ENCODE results near the gene MLIP.

Gene MLIP

DNA sequence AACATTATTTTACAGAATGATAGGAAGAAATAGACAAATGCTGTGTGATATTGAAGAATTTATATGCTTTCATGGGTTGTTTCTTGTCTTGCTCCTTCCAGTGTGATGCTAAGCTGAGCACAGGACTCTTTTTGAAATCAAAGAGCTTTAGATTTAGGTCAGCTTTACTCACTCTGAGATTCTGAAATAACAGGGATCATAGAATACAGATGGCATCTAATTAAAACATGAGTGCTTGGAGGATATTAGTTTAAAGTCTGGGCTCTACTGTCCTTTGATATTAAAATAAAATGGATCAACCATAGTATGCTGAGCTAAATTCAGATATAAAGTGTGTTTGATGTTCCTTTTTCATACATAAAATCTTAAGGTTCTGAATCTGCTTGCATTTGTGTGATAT, 29.6 kb downstream of the MLIP start:
- Mint-ChIP-seq H3K27me3 (ENCODE audit: low read depth) (no peaks in the 10 kb centered on the region), H3K36me3 (ENCODE audit: low read depth) (no peaks in the 10 kb centered on the region), H3K4me3 (no peak overlapping the region), H3K27ac (no peak overlapping the region), H3K4me1 (ENCODE audit: low read depth) (no peaks in the 10 kb centered on the region), H3K9me3 (no peaks in the 10 kb centered on the region)

DNA sequence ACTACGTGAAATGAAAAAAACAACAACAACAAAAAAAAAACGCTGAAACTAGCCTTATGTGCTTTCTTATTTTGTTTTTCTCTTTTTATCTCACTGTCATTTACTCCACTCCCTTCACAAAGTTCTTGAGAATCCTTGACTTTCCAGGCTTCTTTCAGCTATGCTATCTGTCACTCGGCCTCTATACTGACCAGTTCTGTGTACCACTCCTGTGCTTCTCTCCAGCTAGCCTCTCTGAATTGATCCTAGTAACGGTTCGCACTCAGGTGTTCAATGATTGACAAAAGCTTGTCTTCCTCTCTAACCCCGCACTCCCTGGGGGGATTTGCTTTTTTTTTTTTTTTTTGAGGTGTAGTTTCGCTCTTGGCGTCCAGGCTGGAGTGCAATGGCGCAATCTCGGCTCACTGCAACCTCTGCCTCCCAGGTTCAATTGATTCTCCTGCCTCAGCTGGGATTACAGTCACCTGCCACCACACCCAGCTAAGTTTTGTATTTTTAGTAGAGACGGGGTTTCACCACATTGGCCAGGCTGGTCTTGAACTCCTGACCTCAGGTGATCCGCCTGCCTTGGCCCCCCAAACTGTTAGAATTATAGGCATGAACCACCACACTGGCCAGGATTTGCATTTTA, 31.8 kb downstream of the MLIP start:
- Mint-ChIP-seq H3K36me3 (ENCODE audit: low read depth) (no peaks in the 10 kb centered on the region), H3K4me3 (no peak overlapping the region), H3K4me1 (ENCODE audit: low read depth) (no peaks in the 10 kb centered on the region), H3K9me3 (no peaks in the 10 kb centered on the region), H3K27me3 (ENCODE audit: low read depth) (no peaks in the 10 kb centered on the region), H3K27ac (no peak overlapping the region)

DNA sequence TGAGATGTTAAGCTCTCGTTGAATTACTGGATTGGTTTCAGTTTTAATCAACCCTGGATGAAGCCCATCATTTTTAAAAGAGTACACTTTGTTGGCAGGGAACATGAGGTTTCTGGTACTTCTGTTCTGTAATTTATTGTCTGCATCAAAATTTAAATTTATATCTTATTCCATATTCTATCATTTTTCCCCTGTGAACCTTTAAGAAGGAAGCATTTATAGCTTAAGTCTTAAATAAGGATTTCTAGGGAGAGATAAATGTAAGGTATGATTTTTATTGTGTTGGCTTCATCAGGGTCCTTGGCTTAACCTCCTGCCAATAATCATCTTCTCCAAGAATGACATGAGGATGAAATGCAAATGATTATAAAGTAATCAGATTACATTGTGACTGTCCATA, 40.6 kb downstream of the MLIP start:
- no peaks in the 10 kb centered on the region for H3K36me3 Mint-ChIP-seq (ENCODE audit: low read depth)
- no peak overlapping the region for H3K27ac Mint-ChIP-seq
- no peaks in the 10 kb centered on the region for H3K27me3 Mint-ChIP-seq (ENCODE audit: low read depth)
- H3K9me3 Mint-ChIP-seq: no peaks in the 10 kb centered on the region
- H3K4me3 Mint-ChIP-seq: no peak overlapping the region
- H3K4me1 Mint-ChIP-seq (ENCODE audit: low read depth): no peaks in the 10 kb centered on the region

DNA sequence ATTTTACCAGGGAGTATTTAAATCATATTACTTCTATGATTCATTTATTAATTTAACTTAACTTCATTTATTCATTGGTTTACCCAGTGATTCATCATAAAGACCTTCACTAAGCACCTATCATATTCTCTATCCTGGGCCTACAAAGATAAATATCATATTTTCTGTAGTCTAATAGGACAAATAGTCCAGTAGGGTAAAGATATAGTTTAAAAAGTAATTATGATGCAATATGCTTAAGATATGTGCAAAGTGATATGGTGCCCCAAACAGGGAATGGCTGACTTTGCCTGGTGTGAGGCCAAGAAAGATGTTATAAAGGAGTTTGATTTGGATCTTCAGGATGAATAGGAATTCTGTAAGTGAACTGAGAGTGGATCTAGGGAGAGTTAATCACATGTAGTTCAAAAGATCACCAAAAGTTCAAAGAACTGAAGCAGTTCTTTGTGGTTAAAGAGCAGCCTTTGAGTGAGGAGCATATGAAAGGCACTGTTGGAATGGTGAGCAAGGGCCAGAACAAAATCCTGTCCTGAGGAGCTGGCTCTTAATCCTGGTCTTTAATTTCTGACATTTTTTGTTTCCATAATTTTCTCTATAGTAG, 45.5 kb downstream of the MLIP start:
- Mint-ChIP-seq H3K27me3 (ENCODE audit: low read depth) (no peaks in the 10 kb centered on the region), H3K36me3 (ENCODE audit: low read depth) (no peaks in the 10 kb centered on the region), H3K27ac (no peak overlapping the region), H3K4me3 (no peak overlapping the region), H3K9me3 (no peaks in the 10 kb centered on the region), H3K4me1 (ENCODE audit: low read depth) (no peaks in the 10 kb centered on the region)

DNA sequence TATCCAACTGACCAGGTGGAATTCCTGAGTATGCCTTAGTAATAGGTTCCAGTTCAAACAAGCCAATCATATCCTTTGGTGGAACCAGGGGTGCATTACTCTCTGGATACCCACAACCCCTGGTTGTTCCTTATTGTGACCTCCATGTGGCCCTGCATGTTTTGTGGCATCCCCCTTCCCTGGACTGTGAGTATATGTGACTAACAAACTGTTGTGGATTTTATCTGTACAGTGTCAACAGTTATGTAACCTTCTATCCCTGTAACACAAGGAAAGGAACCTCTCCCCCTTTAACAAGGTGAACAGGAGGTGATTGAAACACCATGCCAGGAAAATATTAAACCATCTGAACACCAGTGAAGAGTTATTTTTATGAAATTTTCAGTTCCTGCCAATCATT, 46.2 kb downstream of the MLIP start:
- H3K36me3 Mint-ChIP-seq (ENCODE audit: low read depth): no peaks in the 10 kb centered on the region
- H3K4me3 Mint-ChIP-seq: no peak overlapping the region
- no peaks in the 10 kb centered on the region for H3K9me3 Mint-ChIP-seq
- H3K4me1 Mint-ChIP-seq (ENCODE audit: low read depth): no peaks in the 10 kb centered on the region
- no peaks in the 10 kb centered on the region for H3K27me3 Mint-ChIP-seq (ENCODE audit: low read depth)
- no peak overlapping the region for H3K27ac Mint-ChIP-seq

DNA sequence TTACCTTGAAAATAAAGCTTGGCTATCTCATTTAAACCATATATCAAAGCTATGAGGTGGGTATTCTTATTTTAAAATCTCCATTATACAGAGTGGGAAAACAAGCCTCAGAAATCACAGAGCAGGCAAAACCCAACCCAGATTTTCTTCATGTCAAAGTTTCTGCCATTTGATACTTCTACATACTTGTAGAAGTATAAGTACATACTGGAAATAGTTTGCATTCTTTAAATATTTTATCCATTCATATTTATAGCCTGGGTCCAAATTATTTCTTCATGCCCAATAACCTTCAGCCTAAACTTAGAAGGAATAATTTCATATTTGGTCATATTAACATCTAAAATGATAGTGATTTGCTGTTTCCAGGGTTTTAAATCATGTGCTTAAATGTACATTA, 61.8 kb downstream of the MLIP start:
- no peaks in the 10 kb centered on the region for H3K4me1 Mint-ChIP-seq (ENCODE audit: low read depth)
- no peaks in the 10 kb centered on the region for H3K27me3 Mint-ChIP-seq (ENCODE audit: low read depth)
- H3K27ac Mint-ChIP-seq: no peak overlapping the region
- no peak overlapping the region for H3K4me3 Mint-ChIP-seq
- H3K36me3 Mint-ChIP-seq (ENCODE audit: low read depth): no peaks in the 10 kb centered on the region
- H3K9me3 Mint-ChIP-seq: no peaks in the 10 kb centered on the region

DNA sequence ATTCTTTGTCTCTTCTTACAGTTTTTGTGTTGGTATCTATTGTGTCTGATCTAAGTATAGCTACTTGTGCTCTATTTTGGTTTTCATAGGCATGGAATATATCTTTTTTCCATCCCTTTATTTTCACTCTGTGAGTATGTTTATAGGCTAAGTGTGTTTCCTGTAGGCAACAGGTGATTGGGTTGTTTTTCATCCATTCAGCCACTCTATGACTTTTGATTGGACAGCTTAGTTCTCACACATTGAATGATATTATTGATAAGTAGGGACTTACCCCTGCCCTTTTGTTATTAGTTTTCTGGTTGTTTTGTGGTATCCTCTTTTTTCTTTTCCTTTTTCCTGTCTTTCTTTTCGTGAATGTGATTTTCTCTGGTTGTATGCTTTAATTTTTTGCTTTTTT, 67.9 kb downstream of the MLIP start:
- no peaks in the 10 kb centered on the region for H3K27me3 Mint-ChIP-seq (ENCODE audit: low read depth)
- H3K9me3 Mint-ChIP-seq: no peaks in the 10 kb centered on the region
- no peak overlapping the region for H3K4me3 Mint-ChIP-seq
- no peaks in the 10 kb centered on the region for H3K4me1 Mint-ChIP-seq (ENCODE audit: low read depth)
- no peak overlapping the region for H3K27ac Mint-ChIP-seq
- no peaks in the 10 kb centered on the region for H3K36me3 Mint-ChIP-seq (ENCODE audit: low read depth)

DNA sequence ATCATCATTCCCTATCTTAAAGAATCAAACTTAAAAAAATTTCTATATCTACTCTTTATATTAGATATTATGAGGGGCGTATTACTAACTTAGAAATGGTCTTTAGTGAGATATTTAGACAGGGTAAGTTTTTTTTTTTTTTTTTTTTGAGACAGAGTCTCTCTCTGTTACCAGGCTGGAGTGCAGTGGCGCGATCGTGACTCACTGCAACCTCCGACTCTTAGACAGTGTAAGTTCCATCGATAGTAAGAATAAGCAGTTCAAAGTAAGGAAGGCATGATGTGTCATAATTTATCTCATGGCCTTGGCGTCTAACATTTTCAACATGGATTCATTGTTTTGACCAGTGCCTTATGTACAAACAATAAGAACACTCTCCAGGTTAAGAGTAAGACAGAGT, 72.4 kb downstream of the MLIP start:
- no peaks in the 10 kb centered on the region for H3K4me1 Mint-ChIP-seq (ENCODE audit: low read depth)
- no peaks in the 10 kb centered on the region for H3K36me3 Mint-ChIP-seq (ENCODE audit: low read depth)
- H3K4me3 Mint-ChIP-seq: no peak overlapping the region
- no peaks in the 10 kb centered on the region for H3K9me3 Mint-ChIP-seq
- H3K27me3 Mint-ChIP-seq (ENCODE audit: low read depth): no peaks in the 10 kb centered on the region
- no peak overlapping the region for H3K27ac Mint-ChIP-seq

DNA sequence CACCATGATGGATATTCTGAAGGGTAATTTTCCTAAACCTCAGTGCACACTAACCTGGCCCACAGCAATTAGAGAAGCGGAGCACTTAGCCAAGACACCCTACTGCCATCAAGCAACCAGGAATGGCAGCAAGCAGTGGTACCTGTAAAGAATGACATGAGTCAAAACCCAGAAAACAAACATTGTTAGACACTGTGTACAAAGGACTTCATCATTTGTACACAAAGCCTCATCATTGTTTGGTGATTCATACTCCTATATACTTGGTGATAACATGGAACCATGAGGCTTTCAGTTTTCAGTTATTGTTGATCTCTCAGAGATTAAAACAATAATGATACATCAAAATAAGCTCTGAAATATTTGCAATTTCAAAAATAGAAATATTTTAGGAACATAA, 74.6 kb downstream of the MLIP start:
- Mint-ChIP-seq H3K4me1 (ENCODE audit: low read depth) (no peaks in the 10 kb centered on the region), H3K27ac (no peak overlapping the region), H3K36me3 (ENCODE audit: low read depth) (no peaks in the 10 kb centered on the region), H3K9me3 (no peaks in the 10 kb centered on the region), H3K4me3 (no peak overlapping the region), H3K27me3 (ENCODE audit: low read depth) (no peaks in the 10 kb centered on the region)

DNA sequence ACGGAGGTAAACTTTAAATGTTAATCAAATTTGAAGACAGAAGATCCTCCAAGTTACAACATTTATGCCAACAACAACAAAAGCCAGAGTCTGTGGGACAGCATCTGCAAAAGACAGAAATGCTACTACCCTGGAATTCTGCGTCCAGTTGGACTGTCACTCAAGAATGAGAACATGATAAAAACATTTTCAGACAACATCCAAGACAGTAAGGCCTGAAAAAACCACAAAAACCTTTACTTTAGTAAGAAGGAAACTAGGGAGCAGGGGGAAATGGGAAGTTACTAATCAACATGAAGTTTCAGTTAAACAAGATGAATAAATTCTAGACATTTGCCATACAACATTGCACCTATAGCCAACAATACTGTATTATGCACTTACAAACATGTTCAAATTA, 77.6 kb downstream of the MLIP start:
- H3K9me3 Mint-ChIP-seq: no peaks in the 10 kb centered on the region
- H3K4me3 Mint-ChIP-seq: no peak overlapping the region
- no peaks in the 10 kb centered on the region for H3K4me1 Mint-ChIP-seq (ENCODE audit: low read depth)
- no peaks in the 10 kb centered on the region for H3K36me3 Mint-ChIP-seq (ENCODE audit: low read depth)
- H3K27me3 Mint-ChIP-seq (ENCODE audit: low read depth): no peaks in the 10 kb centered on the region
- no peak overlapping the region for H3K27ac Mint-ChIP-seq

DNA sequence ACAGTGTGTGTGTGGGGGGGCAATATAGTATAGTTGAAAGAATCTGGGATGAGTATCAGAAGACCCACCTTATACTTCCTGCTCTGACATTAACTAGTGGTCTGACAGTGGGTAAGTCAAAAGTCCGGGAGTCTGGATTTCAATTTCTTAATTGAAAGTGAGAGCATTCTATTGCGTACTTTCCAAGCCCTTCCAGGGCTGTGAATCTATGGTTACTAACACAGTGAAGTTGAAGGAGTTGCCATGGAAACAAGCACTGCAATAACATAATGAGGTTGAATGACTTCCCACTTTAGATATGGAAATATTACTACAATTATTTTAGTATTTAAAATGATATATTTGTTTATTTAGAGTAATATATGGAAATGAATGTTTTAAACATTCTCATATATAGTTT, 80.2 kb downstream of the MLIP start:
- Mint-ChIP-seq H3K4me1 (ENCODE audit: low read depth) (no peaks in the 10 kb centered on the region), H3K27me3 (ENCODE audit: low read depth) (no peaks in the 10 kb centered on the region), H3K4me3 (no peak overlapping the region), H3K36me3 (ENCODE audit: low read depth) (no peaks in the 10 kb centered on the region), H3K9me3 (peaks cover 5% of the 10 kb centered on the region), H3K27ac (no peak overlapping the region)

DNA sequence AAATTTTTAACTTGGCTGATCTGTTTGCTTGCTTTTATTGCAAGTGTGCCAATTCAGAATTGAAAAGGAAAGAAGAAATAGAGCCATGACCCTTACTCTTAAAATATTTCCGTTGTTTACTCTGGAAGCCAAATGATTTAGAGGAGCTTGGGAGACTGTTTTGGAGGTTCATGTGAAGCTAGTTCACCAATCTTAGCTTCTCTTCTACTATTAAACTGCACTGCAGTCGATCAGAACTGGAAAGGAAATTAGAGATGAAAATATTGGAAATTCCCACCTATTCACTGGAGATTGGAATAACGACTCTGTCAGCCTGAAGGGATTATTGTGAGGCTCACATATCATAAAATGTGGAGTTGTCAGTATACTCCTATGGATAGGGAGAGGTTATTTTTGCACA, 81.8 kb downstream of the MLIP start:
- H3K4me1 Mint-ChIP-seq (ENCODE audit: low read depth): no peaks in the 10 kb centered on the region
- no peak overlapping the region for H3K27ac Mint-ChIP-seq
- no peaks in the 10 kb centered on the region for H3K27me3 Mint-ChIP-seq (ENCODE audit: low read depth)
- peaks cover 5% of the 10 kb centered on the region for H3K9me3 Mint-ChIP-seq
- H3K4me3 Mint-ChIP-seq: no peak overlapping the region
- no peaks in the 10 kb centered on the region for H3K36me3 Mint-ChIP-seq (ENCODE audit: low read depth)

DNA sequence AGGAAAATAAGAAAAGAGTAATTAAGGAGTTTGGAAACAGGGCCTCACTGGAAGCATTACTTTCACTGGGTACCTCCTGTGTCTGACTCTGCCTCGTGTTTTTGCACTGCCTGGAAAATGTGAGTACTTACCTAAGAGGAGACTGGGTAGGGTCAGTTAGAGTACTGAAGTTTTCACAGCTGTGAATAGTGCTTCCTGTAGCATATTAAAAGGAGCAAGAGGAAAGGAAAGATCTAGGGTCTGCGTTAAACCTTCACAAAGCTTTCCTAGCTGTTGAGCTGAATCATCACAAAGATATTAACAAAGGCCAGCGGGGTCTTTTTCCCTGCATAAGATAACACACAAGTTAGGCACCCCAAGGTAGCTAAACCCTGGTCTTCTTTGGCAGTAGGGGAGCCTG, 82.3 kb downstream of the MLIP start:
- no peak overlapping the region for H3K4me3 Mint-ChIP-seq
- no peaks in the 10 kb centered on the region for H3K36me3 Mint-ChIP-seq (ENCODE audit: low read depth)
- H3K27me3 Mint-ChIP-seq (ENCODE audit: low read depth): no peaks in the 10 kb centered on the region
- H3K4me1 Mint-ChIP-seq (ENCODE audit: low read depth): no peaks in the 10 kb centered on the region
- H3K9me3 Mint-ChIP-seq: peaks cover 5% of the 10 kb centered on the region
- no peak overlapping the region for H3K27ac Mint-ChIP-seq

DNA sequence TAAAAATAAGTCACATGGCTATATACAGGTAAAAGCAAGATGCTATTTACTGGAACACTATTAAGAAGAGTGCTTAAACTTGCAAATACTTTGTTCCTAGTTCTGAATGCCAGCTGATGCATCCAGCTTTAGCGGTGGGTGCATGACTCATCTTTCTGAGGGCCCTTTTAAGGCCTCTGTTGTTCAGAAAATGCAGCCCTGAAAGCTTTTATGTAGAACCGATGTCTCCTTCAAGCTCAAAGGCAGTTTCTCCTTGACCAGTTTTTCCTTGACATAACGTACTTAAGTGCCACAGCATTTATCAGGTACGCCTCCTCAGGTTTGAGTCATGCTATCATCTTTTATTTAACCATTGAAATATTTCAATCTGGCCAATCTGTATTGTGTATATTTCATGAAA, 82.8 kb downstream of the MLIP start:
- H3K27ac Mint-ChIP-seq: no peak overlapping the region
- H3K4me3 Mint-ChIP-seq: no peak overlapping the region
- H3K9me3 Mint-ChIP-seq: peaks cover 5% of the 10 kb centered on the region
- no peaks in the 10 kb centered on the region for H3K4me1 Mint-ChIP-seq (ENCODE audit: low read depth)
- H3K36me3 Mint-ChIP-seq (ENCODE audit: low read depth): no peaks in the 10 kb centered on the region
- H3K27me3 Mint-ChIP-seq (ENCODE audit: low read depth): no peaks in the 10 kb centered on the region

DNA sequence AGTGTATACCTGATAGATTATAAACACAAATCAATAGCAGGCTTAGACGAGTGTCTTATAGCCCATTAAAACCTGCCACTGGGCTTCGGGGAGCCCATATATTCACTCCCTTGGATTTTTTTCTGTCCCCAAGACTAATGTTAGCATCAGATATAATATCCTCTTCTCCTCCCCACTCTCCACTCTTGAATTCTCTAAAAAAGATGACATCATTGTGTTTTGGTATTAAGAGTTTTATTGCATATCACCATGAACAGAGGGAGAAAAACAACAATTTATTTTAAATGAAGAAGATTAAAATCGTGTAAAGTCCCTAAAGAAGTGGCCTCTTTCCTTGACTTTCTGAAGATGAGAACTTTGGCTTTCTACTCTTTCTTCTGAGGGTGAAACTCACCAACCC, 84.4 kb downstream of the MLIP start:
- Mint-ChIP-seq H3K9me3 (peaks cover 5% of the 10 kb centered on the region), H3K27ac (no peak overlapping the region), H3K4me3 (no peak overlapping the region), H3K4me1 (ENCODE audit: low read depth) (no peaks in the 10 kb centered on the region), H3K36me3 (ENCODE audit: low read depth) (no peaks in the 10 kb centered on the region), H3K27me3 (ENCODE audit: low read depth) (no peaks in the 10 kb centered on the region)

DNA sequence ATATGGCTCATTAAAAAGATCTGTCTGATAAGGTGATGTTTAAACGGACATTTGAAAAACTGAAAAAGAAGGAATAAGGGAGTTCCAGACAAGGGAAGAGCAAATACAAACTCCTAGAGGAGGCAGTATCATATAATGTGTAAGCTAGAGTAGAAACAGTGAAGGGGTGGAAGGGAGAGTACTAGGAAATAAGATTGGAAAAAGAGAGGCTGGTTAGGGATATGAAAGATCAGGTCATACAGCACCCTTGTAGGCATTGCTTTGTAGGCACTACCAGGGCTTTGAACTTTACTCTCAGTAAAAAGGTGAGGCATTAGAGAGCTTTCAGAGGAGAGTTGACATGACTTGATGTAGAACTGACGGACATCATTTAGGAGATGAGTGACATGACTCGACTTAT, 85.7 kb downstream of the MLIP start:
- Mint-ChIP-seq H3K4me1 (ENCODE audit: low read depth) (no peaks in the 10 kb centered on the region), H3K4me3 (no peak overlapping the region), H3K27me3 (ENCODE audit: low read depth) (no peaks in the 10 kb centered on the region), H3K36me3 (ENCODE audit: low read depth) (no peaks in the 10 kb centered on the region), H3K27ac (no peak overlapping the region), H3K9me3 (peaks cover 5% of the 10 kb centered on the region)

Data from T-helper 1 cell treated with Interleukin-12 subunit alpha and Interleukin-12 subunit beta and Interleukin-4 antibody, amounts not matched to agents 30 μg/mL and 1 μg/mL, for 36 hours (primary cell).